Ishikawa (cell line): ENCODE results near the gene NLGN3.

ENCODE experiments used
- CEBPB ChIP-seq: IDR thresholded peaks from 2 replicates; pipeline ENCODE4 v1.6.1; 2012
- CREB1 ChIP-seq: IDR thresholded peaks from 2 replicates; pipeline ENCODE4 v1.6.1; 2012; ENCODE audit warnings: low read depth
- EGR1 ChIP-seq: IDR thresholded peaks from 2 replicates; pipeline ENCODE4 v1.6.1; 2012
- EP300 ChIP-seq: IDR thresholded peaks from 2 replicates; pipeline ENCODE4 v1.6.1; 2012; ENCODE audit warnings: borderline replicate concordance
- FOXM1 ChIP-seq: IDR thresholded peaks from 2 replicates; pipeline ENCODE4 v1.6.1; 2012; ENCODE audit warnings: low read depth, borderline replicate concordance
- NFIC ChIP-seq: IDR thresholded peaks from 2 replicates; pipeline ENCODE4 v1.6.1; 2012
- RAD21 ChIP-seq: IDR thresholded peaks from 2 replicates; pipeline ENCODE4 v1.6.1; 2012; ENCODE audit warnings: low read depth
- TAF1 ChIP-seq: IDR thresholded peaks from 2 replicates; pipeline ENCODE4 v1.6.1; 2012; ENCODE audit warnings: low read depth, mild to moderate bottlenecking
- TCF12 ChIP-seq: IDR thresholded peaks from 2 replicates; pipeline ENCODE4 v1.6.1; 2012; ENCODE audit warnings: low read depth
- TEAD4 ChIP-seq: IDR thresholded peaks from 2 replicates; pipeline ENCODE4 v1.6.1; 2012
- YY1 ChIP-seq: IDR thresholded peaks from 2 replicates; pipeline ENCODE4 v1.6.1; 2012; ENCODE audit warnings: low read depth
- ZBTB7A ChIP-seq: IDR thresholded peaks from 2 replicates; pipeline ENCODE4 v1.6.1; 2012; ENCODE audit warnings: low read depth
- TF ChIP-seq, protein P1 (sequence below): IDR thresholded peaks from 2 replicates; pipeline ENCODE4 v1.6.1; 2012; ENCODE audit warnings: low read depth, mild to moderate bottlenecking
- TF ChIP-seq, protein P2 (sequence below): IDR thresholded peaks from 2 replicates; pipeline ENCODE4 v1.6.1; 2012
- TF ChIP-seq, protein P3 (sequence below): IDR thresholded peaks from 2 replicates; pipeline ENCODE4 v1.6.1; 2012

NLGN3 gene

DNA sequence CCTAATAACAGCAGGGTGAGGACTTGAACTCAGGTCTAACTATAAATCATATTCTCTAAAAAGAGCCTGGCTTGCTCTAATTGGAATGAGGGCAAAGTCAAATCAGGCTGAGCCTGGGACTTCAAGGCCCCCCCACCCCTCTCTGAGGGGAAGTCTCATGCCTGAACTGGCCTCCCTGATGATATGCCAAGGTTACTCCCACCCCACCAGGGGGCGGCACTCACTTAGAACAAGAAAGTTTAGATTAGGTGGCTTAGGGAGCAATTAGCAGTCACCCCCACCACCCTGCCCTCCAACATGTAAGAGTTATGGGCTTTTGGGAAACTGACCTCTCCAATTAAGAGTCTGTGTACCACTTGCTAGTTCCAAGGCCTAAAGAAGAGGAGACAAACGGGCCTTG, 46.3 kb upstream of the NLGN3 start:
- peak; percentile 49 for TF ChIP-seq RAD21
- no peak for TF ChIP-seq EP300

DNA sequence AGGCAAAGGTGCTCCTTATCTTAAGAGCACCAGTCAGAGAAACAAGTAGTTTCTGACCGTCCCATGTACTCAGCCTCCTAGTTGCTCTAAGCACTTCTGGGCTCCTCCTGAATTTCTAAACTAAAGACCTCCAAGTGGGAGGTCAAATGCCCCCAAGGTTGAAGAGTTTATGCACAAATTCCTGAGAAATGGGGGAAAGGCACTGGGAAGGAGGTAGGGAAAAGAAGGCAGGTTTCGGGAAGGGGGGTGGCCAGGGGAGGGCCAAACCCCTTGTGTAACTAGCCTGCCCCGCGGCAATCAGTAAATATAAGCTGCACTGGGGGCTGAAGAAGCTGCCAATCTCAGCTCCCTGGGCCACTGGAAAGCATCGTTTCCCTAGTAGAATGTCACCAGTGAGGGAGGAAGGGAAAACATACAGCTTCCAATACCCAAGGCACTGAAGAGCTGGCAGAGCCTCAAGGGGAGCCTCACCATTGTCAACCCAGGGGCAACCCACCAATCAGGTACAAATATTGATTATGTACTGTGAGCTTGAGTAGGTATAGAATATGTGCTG, 45.6 kb upstream of the NLGN3 start:
- TF ChIP-seq RAD21 = no peak
- no peak for TF ChIP-seq TEAD4
- no peak for TF ChIP-seq TCF12
- TF ChIP-seq YY1 = no peak
- no peak for TF ChIP-seq EGR1
- TF ChIP-seq NFIC = no peak
- TF ChIP-seq FOXM1 = no peak
- TF ChIP-seq EP300 = no peak
- TF ChIP-seq, protein P1, sequence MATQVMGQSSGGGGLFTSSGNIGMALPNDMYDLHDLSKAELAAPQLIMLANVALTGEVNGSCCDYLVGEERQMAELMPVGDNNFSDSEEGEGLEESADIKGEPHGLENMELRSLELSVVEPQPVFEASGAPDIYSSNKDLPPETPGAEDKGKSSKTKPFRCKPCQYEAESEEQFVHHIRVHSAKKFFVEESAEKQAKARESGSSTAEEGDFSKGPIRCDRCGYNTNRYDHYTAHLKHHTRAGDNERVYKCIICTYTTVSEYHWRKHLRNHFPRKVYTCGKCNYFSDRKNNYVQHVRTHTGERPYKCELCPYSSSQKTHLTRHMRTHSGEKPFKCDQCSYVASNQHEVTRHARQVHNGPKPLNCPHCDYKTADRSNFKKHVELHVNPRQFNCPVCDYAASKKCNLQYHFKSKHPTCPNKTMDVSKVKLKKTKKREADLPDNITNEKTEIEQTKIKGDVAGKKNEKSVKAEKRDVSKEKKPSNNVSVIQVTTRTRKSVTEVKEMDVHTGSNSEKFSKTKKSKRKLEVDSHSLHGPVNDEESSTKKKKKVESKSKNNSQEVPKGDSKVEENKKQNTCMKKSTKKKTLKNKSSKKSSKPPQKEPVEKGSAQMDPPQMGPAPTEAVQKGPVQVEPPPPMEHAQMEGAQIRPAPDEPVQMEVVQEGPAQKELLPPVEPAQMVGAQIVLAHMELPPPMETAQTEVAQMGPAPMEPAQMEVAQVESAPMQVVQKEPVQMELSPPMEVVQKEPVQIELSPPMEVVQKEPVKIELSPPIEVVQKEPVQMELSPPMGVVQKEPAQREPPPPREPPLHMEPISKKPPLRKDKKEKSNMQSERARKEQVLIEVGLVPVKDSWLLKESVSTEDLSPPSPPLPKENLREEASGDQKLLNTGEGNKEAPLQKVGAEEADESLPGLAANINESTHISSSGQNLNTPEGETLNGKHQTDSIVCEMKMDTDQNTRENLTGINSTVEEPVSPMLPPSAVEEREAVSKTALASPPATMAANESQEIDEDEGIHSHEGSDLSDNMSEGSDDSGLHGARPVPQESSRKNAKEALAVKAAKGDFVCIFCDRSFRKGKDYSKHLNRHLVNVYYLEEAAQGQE = no peak
- no peak for TF ChIP-seq CREB1
- no peak for TF ChIP-seq CEBPB

DNA sequence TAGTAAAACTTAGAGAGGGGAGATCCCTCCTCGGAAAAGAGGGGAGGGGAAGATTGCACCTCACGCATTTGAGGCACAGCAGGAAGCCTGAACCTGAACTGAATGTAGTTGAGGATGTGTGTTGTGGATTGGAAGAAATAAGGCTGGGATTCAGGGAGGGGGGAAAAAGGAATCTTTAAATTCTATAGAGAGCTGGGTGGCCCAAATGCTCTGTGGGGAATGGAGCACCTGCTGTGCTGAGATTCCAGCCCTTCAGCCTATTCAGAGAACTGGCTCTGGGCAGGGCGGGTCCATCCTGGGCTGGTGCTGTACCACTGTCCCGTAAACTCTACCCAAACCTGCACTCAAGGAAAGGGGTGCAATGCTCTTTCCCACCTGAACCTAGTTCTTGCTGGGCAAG, 44.9 kb upstream of the NLGN3 start:
- TF ChIP-seq CREB1 = no peak
- TF ChIP-seq, protein P2, sequence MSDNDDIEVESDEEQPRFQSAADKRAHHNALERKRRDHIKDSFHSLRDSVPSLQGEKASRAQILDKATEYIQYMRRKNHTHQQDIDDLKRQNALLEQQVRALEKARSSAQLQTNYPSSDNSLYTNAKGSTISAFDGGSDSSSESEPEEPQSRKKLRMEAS = no peak
- TF ChIP-seq FOXM1 = no peak
- TF ChIP-seq TAF1 = no peak
- TF ChIP-seq EP300 = no peak
- no peak for TF ChIP-seq EGR1
- TF ChIP-seq RAD21 = no peak
- TF ChIP-seq, protein P3, sequence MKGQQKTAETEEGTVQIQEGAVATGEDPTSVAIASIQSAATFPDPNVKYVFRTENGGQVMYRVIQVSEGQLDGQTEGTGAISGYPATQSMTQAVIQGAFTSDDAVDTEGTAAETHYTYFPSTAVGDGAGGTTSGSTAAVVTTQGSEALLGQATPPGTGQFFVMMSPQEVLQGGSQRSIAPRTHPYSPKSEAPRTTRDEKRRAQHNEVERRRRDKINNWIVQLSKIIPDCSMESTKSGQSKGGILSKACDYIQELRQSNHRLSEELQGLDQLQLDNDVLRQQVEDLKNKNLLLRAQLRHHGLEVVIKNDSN = no peak
- TF ChIP-seq ZBTB7A = no peak
- no peak for TF ChIP-seq NFIC
- TF ChIP-seq, protein P1 = no peak
- TF ChIP-seq TEAD4 = no peak

DNA sequence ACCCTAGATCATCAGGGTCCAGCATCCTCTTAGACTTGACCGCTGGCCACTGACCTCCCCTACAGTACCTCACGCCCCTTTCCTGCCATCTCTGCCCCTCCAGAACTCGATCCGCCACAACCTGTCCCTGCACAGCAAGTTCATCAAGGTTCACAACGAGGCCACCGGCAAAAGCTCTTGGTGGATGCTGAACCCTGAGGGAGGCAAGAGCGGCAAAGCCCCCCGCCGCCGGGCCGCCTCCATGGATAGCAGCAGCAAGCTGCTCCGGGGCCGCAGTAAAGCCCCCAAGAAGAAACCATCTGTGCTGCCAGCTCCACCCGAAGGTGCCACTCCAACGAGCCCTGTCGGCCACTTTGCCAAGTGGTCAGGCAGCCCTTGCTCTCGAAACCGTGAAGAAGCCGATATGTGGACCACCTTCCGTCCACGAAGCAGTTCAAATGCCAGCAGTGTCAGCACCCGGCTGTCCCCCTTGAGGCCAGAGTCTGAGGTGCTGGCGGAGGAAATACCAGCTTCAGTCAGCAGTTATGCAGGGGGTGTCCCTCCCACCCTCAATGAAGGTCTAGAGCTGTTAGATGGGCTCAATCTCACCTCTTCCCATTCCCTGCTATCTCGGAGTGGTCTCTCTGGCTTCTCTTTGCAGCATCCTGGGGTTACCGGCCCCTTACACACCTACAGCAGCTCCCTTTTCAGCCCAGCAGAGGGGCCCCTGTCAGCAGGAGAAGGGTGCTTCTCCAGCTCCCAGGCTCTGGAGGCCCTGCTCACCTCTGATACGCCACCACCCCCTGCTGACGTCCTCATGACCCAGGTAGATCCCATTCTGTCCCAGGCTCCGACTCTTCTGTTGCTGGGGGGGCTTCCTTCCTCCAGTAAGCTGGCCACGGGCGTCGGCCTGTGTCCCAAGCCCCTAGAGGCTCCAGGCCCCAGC, 43.8 kb upstream of the NLGN3 start:
- no peak for TF ChIP-seq YY1
- no peak for TF ChIP-seq EP300
- TF ChIP-seq RAD21 = no peak
- no peak for TF ChIP-seq EGR1
- no peak for TF ChIP-seq TAF1
- TF ChIP-seq TEAD4 = no peak

DNA sequence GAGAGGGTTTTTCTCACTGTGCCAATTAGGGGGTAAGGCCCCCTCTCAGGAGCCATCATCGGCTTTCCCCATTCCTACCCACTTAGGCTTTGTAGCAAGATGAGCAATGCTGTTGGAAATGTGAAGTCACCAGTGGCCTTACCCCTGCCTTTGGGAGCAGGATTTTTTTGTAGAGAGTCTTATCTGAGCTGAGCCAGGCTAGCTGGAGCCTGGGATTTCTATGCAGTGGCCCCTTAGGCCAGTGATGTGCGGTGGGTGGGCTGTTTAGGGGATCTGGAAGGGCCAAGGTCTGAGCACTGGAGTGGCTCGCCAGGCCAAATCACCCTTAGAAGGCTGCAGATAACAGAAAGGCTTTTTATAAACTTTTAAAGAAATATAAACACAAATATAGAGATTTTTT, 42.3 kb upstream of the NLGN3 start:
- TF ChIP-seq TAF1 (no peak), ZBTB7A (no peak), TEAD4 (no peak), NFIC (no peak), EGR1 (no peak)

DNA sequence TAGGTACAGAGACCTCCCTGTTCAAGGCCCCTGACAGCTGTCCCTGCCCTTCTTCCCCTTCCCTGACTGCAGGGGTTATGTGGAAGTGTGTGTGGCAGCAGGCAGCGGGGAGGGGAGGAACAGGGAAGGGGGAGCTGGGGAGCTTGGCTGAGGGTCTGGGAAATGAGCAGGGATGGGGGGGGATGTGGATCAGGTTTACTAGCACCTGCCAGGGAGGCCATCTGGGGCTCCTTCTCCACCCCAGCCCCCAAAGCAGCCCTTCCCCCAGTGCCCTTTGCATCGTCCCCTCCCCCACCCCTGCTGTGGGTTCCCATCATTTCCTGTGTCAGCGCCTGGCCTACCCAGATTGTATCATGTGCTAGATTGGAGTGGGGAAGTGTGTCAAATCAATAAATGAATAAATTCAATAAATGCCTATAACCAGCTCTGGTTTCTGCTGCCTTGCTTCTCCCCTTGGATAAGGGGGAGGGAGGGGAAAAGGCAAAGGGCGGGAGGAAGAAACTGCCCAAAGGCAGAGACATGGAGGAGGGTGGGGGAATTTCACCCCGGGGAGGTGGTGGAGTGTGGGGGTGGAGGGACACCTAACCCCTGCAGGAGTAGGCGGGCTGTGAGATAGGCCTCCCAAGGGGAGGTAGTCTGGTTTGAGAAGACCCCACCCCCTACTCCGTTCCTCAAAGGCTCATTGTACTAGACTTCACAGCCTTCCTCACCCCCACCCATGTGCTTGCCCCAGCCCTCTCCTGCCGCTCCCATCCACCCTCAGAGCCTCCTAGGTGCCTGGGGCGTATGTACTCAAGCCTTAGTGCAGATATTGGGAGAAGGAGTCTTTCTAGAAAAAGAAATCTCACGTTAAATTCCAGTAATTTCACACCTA, 41.3 kb upstream of the NLGN3 start:
- TF ChIP-seq ZBTB7A (no peak), EP300 (no peak), FOXM1 (no peak), CREB1 (no peak), CEBPB (no peak), TCF12 (no peak), NFIC (no peak)
- TF ChIP-seq, protein P3 = no peak
- TF ChIP-seq, protein P1 = no peak
- TF ChIP-seq, protein P2 = no peak
